ENCODE measurements around the gene KRTAP10-9.
"Not testable (repeated sequence)": the region's sequence is repeated elsewhere in the genome, so short reads cannot be mapped to it uniquely, and the experiment has no call there.

The KRTAP10-9 gene, protein sequence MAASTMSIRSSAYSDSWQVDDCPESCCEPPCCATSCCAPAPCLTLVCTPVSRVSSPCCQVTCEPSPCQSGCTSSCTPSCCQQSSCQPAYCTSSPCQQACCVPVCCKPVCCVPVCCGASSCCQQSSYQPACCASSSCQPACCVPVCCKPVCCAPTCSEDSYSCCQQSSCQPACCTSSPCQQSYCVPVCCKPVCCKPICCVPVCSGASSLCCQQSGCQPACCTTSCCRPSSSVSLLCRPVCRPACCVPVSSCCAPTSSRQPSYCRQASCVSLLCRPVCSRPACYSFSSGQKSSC

GRCh38 chr21:44626673-44627143 is at the start of gene KRTAP10-9:
Gene KRTAP10-9, plus strand, starts transcription at chr21:44627093. Its CDS starts 79 bp downstream, at chr21:44627172.
- DNase-seq (ENCODE audit: low read depth in 2 of 2) = no peak

- no peak for DNase-seq (ENCODE audit: low read depth in 2 of 2)
Measured at GRCh38 chr21:44578371-44579055, 48.4 kb upstream of the KRTAP10-9 start.

- no peak for DNase-seq (ENCODE audit: low read depth in 2 of 2)
Measured at GRCh38 chr21:44579056-44579832, 47.6 kb upstream of the KRTAP10-9 start.

DNA sequence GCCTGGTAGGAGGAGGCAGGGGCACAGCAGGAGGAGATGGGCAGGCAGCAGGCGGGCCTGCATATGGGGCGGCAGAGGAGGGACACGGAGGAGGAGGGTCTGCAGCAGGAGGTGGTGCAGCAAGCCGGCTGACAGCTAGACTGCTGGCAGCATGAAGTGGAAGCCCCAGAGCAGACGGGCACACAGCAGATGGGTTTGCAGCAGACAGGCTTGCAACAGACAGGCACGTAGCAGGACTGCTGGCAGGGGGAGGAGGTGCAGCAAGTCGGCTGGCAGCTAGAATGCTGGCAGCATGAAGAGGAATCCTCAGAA is 47.1 kb upstream of the KRTAP10-9 start:
- no peak for DNase-seq (ENCODE audit: low read depth in 2 of 2)

- DNase-seq (ENCODE audit: low read depth in 2 of 2) = not testable (repeated sequence)
Measured at GRCh38 chr21:44580231-44580821, 46.6 kb upstream of the KRTAP10-9 start, which contains the start of gene KRTAP10-5. Gene KRTAP10-5, minus strand, starts transcription at chr21:44580604. Its CDS starts 26 bp downstream, at chr21:44580578.

GRCh38 chr21:44581158-44581557 is 45.7 kb upstream of the KRTAP10-9 start:
- DNase-seq (ENCODE audit: low read depth in 2 of 2) = no peak

DNA sequence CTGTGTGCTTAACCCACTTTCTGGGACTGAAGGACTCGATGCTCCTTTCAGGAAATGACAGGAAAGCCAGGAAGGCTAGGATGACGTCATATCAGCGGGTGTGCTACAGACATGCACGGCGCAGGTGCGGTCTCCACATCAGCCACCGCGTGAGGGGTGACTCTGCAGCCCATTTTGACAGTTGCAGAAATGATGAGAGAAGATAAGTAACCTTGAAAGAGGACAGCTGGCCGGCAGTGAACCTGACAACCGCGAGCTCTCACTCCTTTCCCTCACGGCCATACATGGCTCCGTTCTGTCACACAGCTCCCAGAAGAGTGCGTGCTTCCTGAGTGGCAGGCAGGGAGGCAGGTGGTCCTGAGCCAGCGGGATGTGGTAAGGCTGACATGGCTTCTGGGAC is 44.8 kb upstream of the KRTAP10-9 start:
- no peak for DNase-seq (ENCODE audit: low read depth in 2 of 2)

DNA sequence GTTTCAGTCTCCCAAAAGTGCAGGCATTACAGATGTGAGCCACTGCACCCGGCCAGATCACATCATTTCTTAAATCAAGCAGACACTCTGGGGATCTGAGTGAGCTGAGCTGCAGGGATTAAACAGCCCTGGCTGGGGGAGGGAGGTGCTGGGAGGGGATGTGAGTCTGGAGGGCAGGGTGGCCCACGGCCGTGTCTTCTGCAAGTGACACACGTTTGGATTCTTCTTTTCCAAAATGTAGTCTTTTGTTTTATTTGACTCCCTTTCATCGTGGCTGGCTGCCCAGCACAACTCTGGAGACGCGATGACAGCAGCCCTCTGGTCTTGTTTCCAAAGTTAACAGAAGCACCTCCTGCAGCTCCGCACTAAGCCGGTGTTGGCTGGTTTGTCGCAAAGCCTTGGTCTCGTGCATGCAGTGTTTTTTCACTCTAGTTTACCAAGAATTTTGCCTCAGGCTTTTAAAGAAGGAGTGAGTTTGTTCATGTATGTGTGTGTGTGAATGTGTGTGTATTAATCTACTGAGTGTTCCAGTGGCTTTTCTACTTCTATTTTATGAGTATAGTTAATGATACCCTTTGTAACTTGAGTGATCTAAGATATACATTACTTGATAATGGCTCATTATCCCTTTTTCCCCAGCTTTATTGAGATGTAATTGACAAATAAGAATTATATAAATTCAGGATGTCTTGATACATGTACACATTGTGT is 43.6 kb upstream of the KRTAP10-9 start:
- no peak for DNase-seq (ENCODE audit: low read depth in 2 of 2)

DNA sequence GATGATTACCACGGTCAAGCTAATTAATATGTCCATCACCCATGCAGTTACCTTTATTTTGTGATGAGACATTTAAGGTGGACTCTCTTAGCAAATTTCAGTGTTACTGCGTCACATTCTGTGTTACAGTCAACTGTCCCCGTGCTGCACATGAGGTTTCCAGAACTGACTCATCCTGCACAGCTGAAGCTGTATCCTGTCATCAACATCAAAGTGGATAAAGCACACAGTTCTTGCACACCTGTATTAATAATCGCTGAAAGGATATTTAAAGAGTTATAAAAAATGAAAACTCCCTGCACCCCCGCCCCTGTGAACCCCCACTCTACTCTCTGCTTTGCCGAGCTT is 43.1 kb upstream of the KRTAP10-9 start:
- no peak for DNase-seq (ENCODE audit: low read depth in 2 of 2)

GRCh38 chr21:44585892-44586291 is 41.0 kb upstream of the KRTAP10-9 start:
- no peak for DNase-seq (ENCODE audit: low read depth in 2 of 2)

GRCh38 chr21:44589094-44589493 is 37.8 kb upstream of the KRTAP10-9 start:
- DNase-seq (ENCODE audit: low read depth in 2 of 2) = no peak

GRCh38 chr21:44589586-44590305 is 37.1 kb upstream of the KRTAP10-9 start:
- DNase-seq (ENCODE audit: low read depth in 2 of 2) = no peak

DNA sequence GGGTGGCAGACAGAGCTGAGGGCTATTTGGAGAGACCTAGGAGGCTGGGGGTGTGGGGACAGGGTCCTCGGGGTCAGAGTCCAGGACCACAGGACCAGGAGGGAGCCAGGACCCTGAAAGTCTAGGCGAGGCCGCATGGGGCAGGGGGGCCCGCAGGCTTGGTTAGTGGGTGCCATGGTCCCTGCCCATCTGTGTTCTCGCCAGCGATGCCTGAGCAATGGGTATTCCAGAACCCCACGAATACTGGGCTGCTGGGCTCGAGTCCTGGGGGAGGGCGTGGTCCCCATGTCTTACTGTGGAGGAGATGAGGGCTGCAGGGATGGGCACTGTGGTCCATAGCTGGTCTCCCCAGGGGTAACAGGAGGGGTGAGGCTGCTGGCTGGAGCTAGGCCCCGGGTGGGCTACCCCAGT is 36.6 kb upstream of the KRTAP10-9 start:
- DNase-seq (ENCODE audit: low read depth in 2 of 2) = no peak

- DNase-seq (ENCODE audit: low read depth in 2 of 2) = not testable (repeated sequence)
Measured at GRCh38 chr21:44590897-44591800, 35.7 kb upstream of the KRTAP10-9 start.

- not testable (repeated sequence) for DNase-seq (ENCODE audit: low read depth in 2 of 2)
Measured at GRCh38 chr21:44591801-44592130, 35.1 kb upstream of the KRTAP10-9 start.

DNA sequence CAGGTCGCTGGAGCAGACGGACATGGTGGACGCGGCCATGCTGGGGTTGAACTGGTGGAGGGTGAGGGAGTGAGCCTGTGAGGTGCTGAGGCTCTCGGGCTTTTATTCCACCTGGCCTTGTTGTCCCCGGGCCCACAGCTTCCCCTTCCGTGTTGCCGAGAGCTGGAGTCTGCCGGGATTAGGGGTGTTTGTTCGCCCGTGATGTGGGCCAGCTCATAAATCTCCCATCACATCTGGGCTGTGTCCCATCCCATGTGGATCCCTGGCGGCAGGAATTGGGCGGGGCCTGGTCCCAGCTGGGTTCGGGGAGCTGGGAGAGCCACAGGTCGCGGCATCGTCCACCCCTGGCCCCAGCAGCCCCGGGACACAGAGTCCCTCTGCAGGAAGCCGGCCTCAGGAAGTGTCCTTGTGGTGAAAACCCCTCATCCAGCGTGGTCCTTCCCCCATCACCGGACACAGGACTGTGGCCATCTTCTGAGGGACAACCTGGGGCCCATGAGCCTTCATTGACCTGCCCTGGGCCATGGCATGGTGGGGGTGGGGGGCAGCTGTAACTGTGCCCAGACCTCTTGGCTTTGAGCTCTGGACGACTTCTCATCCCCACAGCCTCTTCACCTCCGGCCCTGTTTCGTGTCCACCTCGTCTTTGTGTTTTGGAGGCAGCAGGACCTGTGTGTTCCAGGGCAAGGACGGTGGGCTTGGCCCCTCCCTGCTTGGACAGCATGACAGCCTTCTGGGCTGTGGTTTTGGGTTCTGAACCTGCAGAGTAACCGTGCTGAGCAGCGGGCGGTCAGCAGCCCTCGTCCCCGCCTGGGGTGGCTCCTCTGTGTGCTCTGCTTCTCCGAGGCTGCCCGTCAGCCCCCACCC is 34.2 kb upstream of the KRTAP10-9 start, which contains the start of gene KRTAP10-6:
KRTAP10-6 (minus strand) TSS at position 60 of the 866 bp plus-strand sequence; CDS start at position 39, 21 bp downstream.
- DNase-seq (ENCODE audit: low read depth in 2 of 2) = no peak

GRCh38 chr21:44593598-44594405 is 33.1 kb upstream of the KRTAP10-9 start:
- no peak for DNase-seq (ENCODE audit: low read depth in 2 of 2)

DNA sequence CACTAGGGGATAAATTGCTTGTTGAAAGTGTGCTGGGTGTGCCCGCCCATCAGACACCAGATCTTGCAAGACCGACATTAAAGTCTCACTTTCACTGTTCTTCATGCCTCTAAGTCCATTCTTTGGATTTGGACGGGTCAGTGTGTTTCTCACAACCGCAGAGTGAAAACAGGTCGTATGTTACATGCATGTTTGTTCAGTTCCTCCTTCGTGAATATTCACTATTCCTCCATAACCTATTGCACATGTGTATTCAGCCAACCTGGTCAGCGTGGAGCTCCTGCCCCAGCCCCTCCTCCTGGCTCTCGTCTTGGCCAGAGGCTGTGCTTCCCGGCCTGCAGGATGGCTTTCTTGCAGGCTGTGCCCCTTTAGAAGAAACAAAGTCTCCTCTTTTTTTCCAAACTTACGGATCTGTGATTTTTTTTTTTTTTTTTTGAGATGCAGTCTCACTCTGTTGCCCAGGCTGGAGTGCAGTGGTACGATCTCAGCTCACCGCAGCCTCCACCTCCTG is 32.4 kb upstream of the KRTAP10-9 start:
- no peak for DNase-seq (ENCODE audit: low read depth in 2 of 2)

All from stimulated activated CD8-positive, alpha-beta memory T cell treated with anti-CD3 and anti-CD28 coated beads, Interleukin-2, amount 100 ng/mL, for 1 hour (primary cell).